ENCODE measurements around the gene NECTIN1.

The NECTIN1 gene

GRCh38 chr11:119726585-119727522 lies 2.1 kb downstream of the NECTIN1 start:
- DNase-seq (ENCODE audit: low read depth) = no peak
- no peak for TF ChIP-seq CTCF (IDR thresholded peaks at IDR 0.05; ENCODE audit: insufficient read depth, low read depth, low read length, missing control alignments)

GRCh38 chr11:119726150-119726553 lies 2.8 kb downstream of the NECTIN1 start:
- H3K4me3 ChIP-seq (ENCODE audit: low read length) = peak overlapping the region; percentile 99
- no peak for DNase-seq (ENCODE audit: low read depth)
- TF ChIP-seq CTCF (IDR thresholded peaks at IDR 0.05; ENCODE audit: insufficient read depth, low read depth, low read length, missing control alignments) = no peak

More at GRCh38 chr11:119726585-119727522, 2.1 kb downstream of the NECTIN1 start:
- peak overlapping the region; percentile 99 for H3K4me3 ChIP-seq (ENCODE audit: low read length)

- DNase-seq (ENCODE audit: low read depth) = no peak
- H3K4me3 ChIP-seq (ENCODE audit: low read length) = peak overlapping the region; percentile 99
- TF ChIP-seq CTCF (IDR thresholded peaks at IDR 0.05; ENCODE audit: insufficient read depth, low read depth, low read length, missing control alignments) = no peak
These were observed 4.0 kb downstream of the NECTIN1 start for GRCh38 chr11:119724956-119725355.

- peak overlapping the region; percentile 99 for H3K4me3 ChIP-seq (ENCODE audit: low read length)
- no peak for TF ChIP-seq CTCF (IDR thresholded peaks at IDR 0.05; ENCODE audit: insufficient read depth, low read depth, low read length, missing control alignments)
- DNase-seq (ENCODE audit: low read depth) = no peak
These were observed 5.1 kb downstream of the NECTIN1 start for GRCh38 chr11:119723952-119724325.

- no peak for DNase-seq (ENCODE audit: low read depth)
- no peak for TF ChIP-seq CTCF (IDR thresholded peaks at IDR 0.05; ENCODE audit: insufficient read depth, low read depth, low read length, missing control alignments)
These were observed 5.6 kb downstream of the NECTIN1 start for GRCh38 chr11:119723243-119723951.

GRCh38 chr11:119722281-119722794 lies 6.7 kb downstream of the NECTIN1 start:
- H3K4me3 ChIP-seq (ENCODE audit: low read length) = no peak overlapping the region
- DNase-seq (ENCODE audit: low read depth) = no peak
- no peak for TF ChIP-seq CTCF (IDR thresholded peaks at IDR 0.05; ENCODE audit: insufficient read depth, low read depth, low read length, missing control alignments)

More at GRCh38 chr11:119723243-119723951, 5.6 kb downstream of the NECTIN1 start:
- H3K4me3 ChIP-seq (ENCODE audit: low read length) = peak overlapping the region; percentile 99

Data from epithelial cell of esophagus (primary cell).